ENCODE measurements around the gene ZNF823. TPM values are rescaled to one million over a fixed set of nuclear protein-coding genes. Genes with fewer than 3 reads are reported as not detected.

The ZNF823 gene
- total and polyA plus RNA-seq, 2 experiments from 2014 or later, result 3.4 to 10.4 TPM

GRCh38 chr19:11769995-11770394, 31.2 kb upstream of the ZNF823 start:
- DNase-seq (ENCODE audit: low spot score), result no peak
- no peak for TF ChIP-seq EZH2phosphoT487 (IDR thresholded peaks at IDR 0.05; ENCODE audit: low read depth, severe bottlenecking, unreplicated experiment)
- TF ChIP-seq CTCF (IDR thresholded peaks at IDR 0.05; ENCODE audit: poor library complexity), result no peak
- TF ChIP-seq EZH2 (IDR thresholded peaks at IDR 0.05; ENCODE audit: borderline replicate concordance), result no peak
- no peaks in the 10 kb centered on the region for H3K27me3 ChIP-seq
- 91% methylated on average over 4 of the region's 4 CpGs for WGBS (ENCODE audit: low lambda C conversion rate, missing lambda C conversion rate)
- H3K27ac ChIP-seq, result no peak overlapping the region
- no peaks in the 10 kb centered on the region for H3K9me2 ChIP-seq (replicated peaks; ENCODE audit: insufficient read depth)
- H3K36me3 ChIP-seq (replicated peaks; ENCODE audit: insufficient read depth, low read depth), result no peaks in the 10 kb centered on the region
- H3K4me2 ChIP-seq, result no peak overlapping the region
- peaks cover 10% of the 10 kb centered on the region for H3K4me1 ChIP-seq (ENCODE audit: insufficient read depth)
- H4K20me1 ChIP-seq (ENCODE audit: insufficient read depth, poor library complexity, severe bottlenecking), result no peaks in the 10 kb centered on the region
- H3K4me3 ChIP-seq, result no peak overlapping the region
- H3K9me3 ChIP-seq (ENCODE audit: low read depth), result peaks cover 9% of the 10 kb centered on the region
- no peak overlapping the region for H2AFZ ChIP-seq
- peaks cover 42% of the 10 kb centered on the region for H3K79me2 ChIP-seq

- peak overlapping the region; percentile 99 for H3K27ac ChIP-seq
- H3K4me1 ChIP-seq (ENCODE audit: insufficient read depth), result peaks cover 10% of the 10 kb centered on the region
- no peaks in the 10 kb centered on the region for H3K36me3 ChIP-seq (replicated peaks; ENCODE audit: insufficient read depth, low read depth)
- no peaks in the 10 kb centered on the region for H3K9me2 ChIP-seq (replicated peaks; ENCODE audit: insufficient read depth)
- H2AFZ ChIP-seq, result peak overlapping the region; percentile 12
- peak overlapping the region; percentile 82 for H3K4me2 ChIP-seq
- peak; percentile 83 for DNase-seq (ENCODE audit: low spot score)
- no peaks in the 10 kb centered on the region for H3K9me3 ChIP-seq (ENCODE audit: low read depth)
- WGBS (ENCODE audit: low lambda C conversion rate, missing lambda C conversion rate), result 10% methylated on average over 17 of the region's 20 CpGs
- H4K20me1 ChIP-seq (ENCODE audit: insufficient read depth, poor library complexity, severe bottlenecking), result no peaks in the 10 kb centered on the region
- peak overlapping the region; percentile 42 for H3K4me3 ChIP-seq
- peaks cover 35% of the 10 kb centered on the region for H3K79me2 ChIP-seq
- TF ChIP-seq CTCF (IDR thresholded peaks at IDR 0.05; ENCODE audit: poor library complexity), result no peak
- no peak for TF ChIP-seq EZH2phosphoT487 (IDR thresholded peaks at IDR 0.05; ENCODE audit: low read depth, severe bottlenecking, unreplicated experiment)
- no peak for TF ChIP-seq EZH2 (IDR thresholded peaks at IDR 0.05; ENCODE audit: borderline replicate concordance)
- H3K27me3 ChIP-seq, result no peaks in the 10 kb centered on the region
Measured at GRCh38 chr19:11767633-11768133, 28.9 kb upstream of the ZNF823 start.

DNA sequence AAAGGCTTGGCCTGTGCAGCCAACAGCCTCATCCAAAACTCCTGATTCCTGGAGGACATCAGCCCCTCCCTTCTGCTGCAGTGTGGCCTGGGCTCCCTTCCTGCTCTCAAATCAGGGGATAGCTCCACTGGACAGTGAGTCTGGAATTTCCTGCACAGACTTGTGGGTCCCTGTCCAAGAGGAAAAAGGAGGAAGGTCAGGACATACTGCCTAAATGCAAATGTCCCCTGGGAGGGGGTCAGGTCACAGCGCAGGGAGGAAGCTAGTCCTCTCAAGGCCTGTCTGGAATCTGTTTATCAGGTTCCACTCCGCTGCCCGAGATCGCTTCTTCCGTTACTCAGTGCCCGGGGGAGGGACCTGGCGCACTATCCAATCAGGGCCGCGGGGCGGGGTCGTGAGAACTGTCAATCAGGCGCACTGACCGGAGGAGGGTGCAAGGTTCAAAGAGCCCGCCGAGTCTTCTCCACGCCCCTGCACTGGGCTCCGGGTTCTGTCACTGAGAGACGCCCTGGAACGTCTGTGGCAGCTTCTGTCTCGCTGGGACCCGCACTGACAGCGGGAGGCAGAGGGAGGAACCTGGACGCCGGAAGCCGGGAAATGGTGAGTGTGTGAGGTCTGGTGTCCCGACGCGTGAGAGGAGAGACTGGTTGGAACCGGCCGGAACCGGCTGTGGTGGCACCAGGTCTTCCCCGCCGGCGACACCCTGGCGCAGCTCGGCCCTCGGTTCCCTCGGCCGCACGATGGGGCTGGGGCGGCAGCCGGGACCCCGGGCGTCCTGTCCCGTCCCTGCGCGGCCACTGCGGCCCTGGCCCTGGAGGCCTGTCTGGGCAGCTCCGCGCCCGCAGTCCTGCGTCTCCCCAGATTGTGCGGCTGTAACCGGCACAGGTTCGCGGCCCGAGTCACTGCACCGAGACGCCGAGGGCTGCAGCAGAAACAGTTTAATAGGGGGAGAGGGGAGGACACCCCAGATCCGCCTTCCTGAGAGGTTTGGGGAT, 28.1 kb upstream of the ZNF823 start, which contains the start of gene ZNF441:
Gene ZNF441 (plus strand): TSS at position 404 of the 995 bp plus-strand sequence. CDS start 194 bp downstream, at position 598.
- Histone ChIP-seq H2AFZ (peak within 1 kb of the TSS; percentile 81), H4K20me1 (ENCODE audit: insufficient read depth, poor library complexity, severe bottlenecking) (no peaks in the 10 kb centered on the region), H3K79me2 (peaks cover 35% of the 10 kb centered on the region), H3K9me3 (ENCODE audit: low read depth) (no peaks in the 10 kb centered on the region), H3K4me3 (peak within 1 kb of the TSS; percentile 42), H3K27me3 (no peaks in the 10 kb centered on the region), H3K9me2 (replicated peaks; ENCODE audit: insufficient read depth) (no peaks in the 10 kb centered on the region), H3K36me3 (replicated peaks; ENCODE audit: insufficient read depth, low read depth) (no peaks in the 10 kb centered on the region), H3K4me1 (ENCODE audit: insufficient read depth) (peaks cover 10% of the 10 kb centered on the region), H3K4me2 (peak within 1 kb of the TSS; percentile 82), H3K27ac (peak within 1 kb of the TSS; percentile 99)
- TF ChIP-seq CTCF (IDR thresholded peaks at IDR 0.05; ENCODE audit: poor library complexity), result no peak
- 2% methylated on average over 61 of the region's 61 CpGs for WGBS (ENCODE audit: low lambda C conversion rate, missing lambda C conversion rate)
- peak; percentile 98 for DNase-seq (ENCODE audit: low spot score)

Measured in hepatocyte (in vitro differentiated cells).